K562 (cell line): ENCODE data around the gene RNF224. TPM values are rescaled to one million over a fixed set of nuclear protein-coding genes. Genes with fewer than 3 reads are reported as not detected.

ENCODE experiments used
- SRSF9 ChIP-seq: fragments of 200-400 bp; formaldehyde crosslinking; IDR thresholded peaks from 2 replicates; pipeline ENCODE4 v1.6.1; 2017; ENCODE audit warnings: low read depth, low read length, borderline replicate concordance
- ZNF780A ChIP-seq: fragments of 250-450 bp; sonication (Bioruptor Pico); IDR thresholded peaks from 2 replicates; pipeline ENCODE4 v1.5.0; 2021; ENCODE audit warnings: mild to moderate bottlenecking
- polyA plus RNA-seq, 8 experiments: library from polyadenylated mRNA; depleted of rRNA in 4 of 8; stranded (reverse) in 5 of 8; unstranded in 3 of 8; fragments of >200 nt; fragmentation: Nextera tagmentation in 2 of 8; fragmentation: Illumina TruSeq in 1 of 8; extraction: Ambion mirVana in 2 of 8; extraction: Trizol in 1 of 8; gene quantifications; 2 replicates each; pipeline versions ENCODE4 v1.2.1 to v1.2.3, GENCODE V29; 2011 to 2014; ENCODE audit warnings: inconsistent platforms in 1 of 8, missing spikeins in 1 of 8
- total RNA-seq, 7 experiments: library from RNA; depleted of rRNA in 6 of 7; stranded (reverse); fragments of >200 nt in 6 of 7; fragmentation: Illumina TruSeq in 2 of 7; extraction: Trizol in 2 of 7; gene quantifications; 2 replicates each; pipeline versions ENCODE4 v1.2.1 to v1.2.3, GENCODE V29; 2011 to 2021; ENCODE audit warnings: low replicate concordance in 1 of 7
- TF ChIP-seq, protein P1 (sequence below): sonication (generic); formaldehyde crosslinking; IDR thresholded peaks from 2 replicates; pipeline ENCODE4 v1.8.1; 2023; ENCODE audit warnings: mild to moderate bottlenecking, missing genetic modification reagents
- TF ChIP-seq, protein P2 (sequence below): fragments of 450-650 bp; IDR thresholded peaks from 2 replicates; pipeline ENCODE4 v1.6.1; 2018; ENCODE audit not compliant: partially characterized antibody
- TF ChIP-seq, protein P3 (sequence below), 2 experiments: fragments of 450-650 bp; formaldehyde crosslinking in 1 of 2; IDR thresholded peaks; 2 replicates each; pipeline versions ENCODE4 v1.4.0 to v1.6.1; 2014 to 2020; ENCODE audit warnings: mild to moderate bottlenecking in 2 of 2, borderline replicate concordance in 1 of 2, low read depth in 1 of 2
- TF ChIP-seq, protein P4 (sequence below): fragments of 150-350 bp; conservative IDR thresholded peaks from 2 replicates; pipeline ENCODE4 v1.6.1; 2014; ENCODE audit warnings: low read length

The RNF224 gene
- total and polyA plus RNA-seq, 9 of the 15 experiments (the other 6 are each of a cell fraction or from before 2014, with no cell fraction given) = not detected

DNA sequence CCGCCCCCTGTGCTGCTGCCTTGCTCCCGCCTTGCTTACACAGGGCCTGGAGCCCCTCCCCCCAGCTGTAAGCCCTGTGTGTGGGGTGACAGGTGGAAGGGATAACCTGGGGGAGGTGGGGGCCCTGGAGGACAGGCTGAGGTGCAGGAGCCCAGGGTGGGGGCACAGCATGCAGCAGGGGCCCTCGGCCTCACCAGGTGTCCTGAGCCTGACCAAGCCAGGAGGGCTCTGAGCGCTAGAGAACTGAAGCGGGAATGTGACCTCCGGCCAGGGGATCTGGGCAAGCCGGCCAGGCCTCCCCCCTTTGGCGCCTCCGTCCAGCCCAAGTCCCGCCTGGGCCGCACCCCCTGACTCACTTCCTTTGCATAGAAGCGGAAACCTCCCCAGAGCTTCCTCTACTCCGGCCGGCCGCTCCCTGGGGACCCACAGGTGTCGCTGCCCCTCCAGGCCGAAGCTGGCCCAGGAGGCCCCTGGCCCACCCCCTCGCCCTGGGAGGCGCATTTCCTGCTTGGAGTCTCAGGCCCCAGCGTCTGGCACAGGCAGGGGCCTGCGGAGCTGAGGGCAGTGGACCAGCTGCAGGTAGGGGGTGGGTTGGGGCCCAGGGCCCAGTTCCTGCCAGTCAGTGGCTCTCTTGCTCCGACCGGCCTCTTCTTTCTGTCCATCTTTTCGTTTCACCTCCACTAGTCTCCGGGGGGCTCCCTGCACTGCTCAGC lies 50.2 kb downstream of the RNF224 start, which contains the start of gene TOR4A (continued):
- TF ChIP-seq, protein P1, sequence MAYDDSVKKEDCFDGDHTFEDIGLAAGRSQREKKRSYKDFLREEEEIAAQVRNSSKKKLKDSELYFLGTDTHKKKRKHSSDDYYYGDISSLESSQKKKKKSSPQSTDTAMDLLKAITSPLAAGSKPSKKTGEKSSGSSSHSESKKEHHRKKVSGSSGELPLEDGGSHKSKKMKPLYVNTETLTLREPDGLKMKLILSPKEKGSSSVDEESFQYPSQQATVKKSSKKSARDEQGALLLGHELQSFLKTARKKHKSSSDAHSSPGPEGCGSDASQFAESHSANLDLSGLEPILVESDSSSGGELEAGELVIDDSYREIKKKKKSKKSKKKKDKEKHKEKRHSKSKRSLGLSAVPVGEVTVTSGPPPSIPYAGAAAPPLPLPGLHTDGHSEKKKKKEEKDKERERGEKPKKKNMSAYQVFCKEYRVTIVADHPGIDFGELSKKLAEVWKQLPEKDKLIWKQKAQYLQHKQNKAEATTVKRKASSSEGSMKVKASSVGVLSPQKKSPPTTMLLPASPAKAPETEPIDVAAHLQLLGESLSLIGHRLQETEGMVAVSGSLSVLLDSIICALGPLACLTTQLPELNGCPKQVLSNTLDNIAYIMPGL = peak; percentile 48; the same call in 1 of the 2 replicates
- TF ChIP-seq, protein P2, sequence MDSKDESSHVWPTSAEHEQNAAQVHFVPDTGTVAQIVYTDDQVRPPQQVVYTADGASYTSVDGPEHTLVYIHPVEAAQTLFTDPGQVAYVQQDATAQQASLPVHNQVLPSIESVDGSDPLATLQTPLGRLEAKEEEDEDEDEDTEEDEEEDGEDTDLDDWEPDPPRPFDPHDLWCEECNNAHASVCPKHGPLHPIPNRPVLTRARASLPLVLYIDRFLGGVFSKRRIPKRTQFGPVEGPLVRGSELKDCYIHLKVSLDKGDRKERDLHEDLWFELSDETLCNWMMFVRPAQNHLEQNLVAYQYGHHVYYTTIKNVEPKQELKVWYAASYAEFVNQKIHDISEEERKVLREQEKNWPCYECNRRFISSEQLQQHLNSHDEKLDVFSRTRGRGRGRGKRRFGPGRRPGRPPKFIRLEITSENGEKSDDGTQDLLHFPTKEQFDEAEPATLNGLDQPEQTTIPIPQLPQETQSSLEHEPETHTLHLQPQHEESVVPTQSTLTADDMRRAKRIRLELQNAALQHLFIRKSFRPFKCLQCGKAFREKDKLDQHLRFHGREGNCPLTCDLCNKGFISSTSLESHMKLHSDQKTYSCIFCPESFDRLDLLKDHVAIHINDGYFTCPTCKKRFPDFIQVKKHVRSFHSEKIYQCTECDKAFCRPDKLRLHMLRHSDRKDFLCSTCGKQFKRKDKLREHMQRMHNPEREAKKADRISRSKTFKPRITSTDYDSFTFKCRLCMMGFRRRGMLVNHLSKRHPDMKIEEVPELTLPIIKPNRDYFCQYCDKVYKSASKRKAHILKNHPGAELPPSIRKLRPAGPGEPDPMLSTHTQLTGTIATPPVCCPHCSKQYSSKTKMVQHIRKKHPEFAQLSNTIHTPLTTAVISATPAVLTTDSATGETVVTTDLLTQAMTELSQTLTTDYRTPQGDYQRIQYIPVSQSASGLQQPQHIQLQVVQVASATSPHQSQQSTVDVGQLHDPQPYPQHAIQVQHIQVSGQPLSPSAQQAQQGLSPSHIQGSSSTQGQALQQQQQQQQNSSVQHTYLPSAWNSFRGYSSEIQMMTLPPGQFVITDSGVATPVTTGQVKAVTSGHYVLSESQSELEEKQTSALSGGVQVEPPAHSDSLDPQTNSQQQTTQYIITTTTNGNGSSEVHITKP = peak; percentile 93
- TF ChIP-seq, protein P3, sequence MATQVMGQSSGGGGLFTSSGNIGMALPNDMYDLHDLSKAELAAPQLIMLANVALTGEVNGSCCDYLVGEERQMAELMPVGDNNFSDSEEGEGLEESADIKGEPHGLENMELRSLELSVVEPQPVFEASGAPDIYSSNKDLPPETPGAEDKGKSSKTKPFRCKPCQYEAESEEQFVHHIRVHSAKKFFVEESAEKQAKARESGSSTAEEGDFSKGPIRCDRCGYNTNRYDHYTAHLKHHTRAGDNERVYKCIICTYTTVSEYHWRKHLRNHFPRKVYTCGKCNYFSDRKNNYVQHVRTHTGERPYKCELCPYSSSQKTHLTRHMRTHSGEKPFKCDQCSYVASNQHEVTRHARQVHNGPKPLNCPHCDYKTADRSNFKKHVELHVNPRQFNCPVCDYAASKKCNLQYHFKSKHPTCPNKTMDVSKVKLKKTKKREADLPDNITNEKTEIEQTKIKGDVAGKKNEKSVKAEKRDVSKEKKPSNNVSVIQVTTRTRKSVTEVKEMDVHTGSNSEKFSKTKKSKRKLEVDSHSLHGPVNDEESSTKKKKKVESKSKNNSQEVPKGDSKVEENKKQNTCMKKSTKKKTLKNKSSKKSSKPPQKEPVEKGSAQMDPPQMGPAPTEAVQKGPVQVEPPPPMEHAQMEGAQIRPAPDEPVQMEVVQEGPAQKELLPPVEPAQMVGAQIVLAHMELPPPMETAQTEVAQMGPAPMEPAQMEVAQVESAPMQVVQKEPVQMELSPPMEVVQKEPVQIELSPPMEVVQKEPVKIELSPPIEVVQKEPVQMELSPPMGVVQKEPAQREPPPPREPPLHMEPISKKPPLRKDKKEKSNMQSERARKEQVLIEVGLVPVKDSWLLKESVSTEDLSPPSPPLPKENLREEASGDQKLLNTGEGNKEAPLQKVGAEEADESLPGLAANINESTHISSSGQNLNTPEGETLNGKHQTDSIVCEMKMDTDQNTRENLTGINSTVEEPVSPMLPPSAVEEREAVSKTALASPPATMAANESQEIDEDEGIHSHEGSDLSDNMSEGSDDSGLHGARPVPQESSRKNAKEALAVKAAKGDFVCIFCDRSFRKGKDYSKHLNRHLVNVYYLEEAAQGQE (IDR thresholded peaks at IDR 0.05; ENCODE audit: borderline replicate concordance) = peak; percentile 39; the same call in 1 of the 2 replicates
- TF ChIP-seq, protein P3 (CRISPR knock-in tag; IDR thresholded peaks at IDR 0.05; ENCODE audit: low read depth) = no peak; the same call in 1 of the 2 replicates
- TF ChIP-seq SRSF9 = no peak
- TF ChIP-seq ZNF780A (CRISPR knock-in tag) = no peak
- TF ChIP-seq, protein P4, sequence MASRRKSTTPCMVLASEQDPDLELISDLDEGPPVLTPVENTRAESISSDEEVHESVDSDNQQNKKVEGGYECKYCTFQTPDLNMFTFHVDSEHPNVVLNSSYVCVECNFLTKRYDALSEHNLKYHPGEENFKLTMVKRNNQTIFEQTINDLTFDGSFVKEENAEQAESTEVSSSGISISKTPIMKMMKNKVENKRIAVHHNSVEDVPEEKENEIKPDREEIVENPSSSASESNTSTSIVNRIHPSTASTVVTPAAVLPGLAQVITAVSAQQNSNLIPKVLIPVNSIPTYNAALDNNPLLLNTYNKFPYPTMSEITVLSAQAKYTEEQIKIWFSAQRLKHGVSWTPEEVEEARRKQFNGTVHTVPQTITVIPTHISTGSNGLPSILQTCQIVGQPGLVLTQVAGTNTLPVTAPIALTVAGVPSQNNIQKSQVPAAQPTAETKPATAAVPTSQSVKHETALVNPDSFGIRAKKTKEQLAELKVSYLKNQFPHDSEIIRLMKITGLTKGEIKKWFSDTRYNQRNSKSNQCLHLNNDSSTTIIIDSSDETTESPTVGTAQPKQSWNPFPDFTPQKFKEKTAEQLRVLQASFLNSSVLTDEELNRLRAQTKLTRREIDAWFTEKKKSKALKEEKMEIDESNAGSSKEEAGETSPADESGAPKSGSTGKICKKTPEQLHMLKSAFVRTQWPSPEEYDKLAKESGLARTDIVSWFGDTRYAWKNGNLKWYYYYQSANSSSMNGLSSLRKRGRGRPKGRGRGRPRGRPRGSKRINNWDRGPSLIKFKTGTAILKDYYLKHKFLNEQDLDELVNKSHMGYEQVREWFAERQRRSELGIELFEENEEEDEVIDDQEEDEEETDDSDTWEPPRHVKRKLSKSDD = 0 out of 2 replicates have a peak, but pooled peaks have one; percentile 18
